ENCODE results near the gene ADNP2.

Gene ADNP2

GRCh38 chr18:80095414-80095813 lies 13.6 kb upstream of the ADNP2 start:
- no peak for TF ChIP-seq CTCF (IDR thresholded peaks at IDR 0.05)

- TF ChIP-seq CTCF (IDR thresholded peaks at IDR 0.05), result no peak
Observed at GRCh38 chr18:80096032-80096565, 13.0 kb upstream of the ADNP2 start.

- no peak for TF ChIP-seq CTCF (IDR thresholded peaks at IDR 0.05)
Observed at GRCh38 chr18:80097201-80097600, 11.9 kb upstream of the ADNP2 start.

- TF ChIP-seq CTCF (IDR thresholded peaks at IDR 0.05), result no peak
Observed at GRCh38 chr18:80103231-80103630, 5.8 kb upstream of the ADNP2 start.

GRCh38 chr18:80104364-80104779 lies 4.7 kb upstream of the ADNP2 start:
- TF ChIP-seq CTCF (IDR thresholded peaks at IDR 0.05), result no peak

GRCh38 chr18:80105369-80106167 lies 3.5 kb upstream of the ADNP2 start:
- TF ChIP-seq CTCF (IDR thresholded peaks at IDR 0.05), result no peak

- TF ChIP-seq CTCF (IDR thresholded peaks at IDR 0.05), result no peak
Observed at GRCh38 chr18:80106482-80107051, 2.5 kb upstream of the ADNP2 start.

All from LNCAP (cell line).